ENCODE measurements around the gene RGS2.

RGS2 gene

DNA sequence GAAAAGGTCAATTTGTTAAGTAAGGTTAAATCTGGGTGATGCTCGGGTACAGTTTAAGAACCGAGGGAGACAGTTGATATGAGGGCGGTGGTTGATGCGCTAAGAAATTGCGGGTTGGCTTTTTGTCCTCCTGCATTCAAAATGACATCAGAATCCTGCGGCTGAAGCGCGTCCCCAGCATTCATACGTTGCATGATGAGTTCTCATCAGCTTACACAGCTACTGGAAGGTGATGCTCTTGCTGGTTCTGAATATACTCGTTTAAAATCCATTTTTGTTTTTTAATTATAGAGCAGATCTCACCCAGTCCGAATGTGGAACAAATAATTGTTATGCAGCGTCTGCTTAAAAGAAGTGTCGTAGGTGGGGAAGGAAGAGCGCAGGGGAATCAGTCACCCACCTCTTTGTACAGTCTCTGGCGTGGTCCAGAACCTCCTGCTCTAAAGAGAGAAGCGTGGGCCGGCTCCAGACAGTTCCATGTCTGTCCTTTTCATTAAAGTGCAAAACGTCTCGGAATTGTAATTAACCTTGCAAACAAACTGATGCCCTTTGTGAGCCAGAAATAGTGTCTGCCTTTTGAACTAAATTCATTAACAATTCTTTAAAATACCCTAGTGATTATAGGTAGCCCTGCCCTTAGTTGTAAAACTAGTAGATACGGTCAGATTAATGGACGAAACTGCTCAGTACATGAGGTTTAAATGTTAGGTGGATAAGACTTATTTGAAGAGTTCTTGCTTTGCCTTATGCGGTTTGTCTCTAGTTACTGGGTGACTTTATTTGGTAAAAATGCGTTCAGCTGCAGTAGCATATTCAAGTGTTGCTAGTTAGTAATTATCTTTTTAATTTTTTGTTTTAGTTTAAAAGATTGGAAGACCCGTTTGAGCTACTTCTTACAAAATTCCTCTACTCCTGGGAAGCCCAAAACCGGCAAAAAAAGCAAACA lies 741 bp downstream of the RGS2 start:
- H3K14ac ChIP-seq (ENCODE audit: low read length) = no peak overlapping the region
- H3K4me3 ChIP-seq (ENCODE audit: low read length in 2 of 2) = peak overlapping the region; percentile 91 to 98
- H3K27ac ChIP-seq (replicated peaks; ENCODE audit: low read length) = no peak overlapping the region
- H3K18ac ChIP-seq (ENCODE audit: low read length) = no peak overlapping the region
- H4K91ac ChIP-seq (ENCODE audit: low read depth, low read length, poor library complexity) = no peak overlapping the region
- H3K36me3 ChIP-seq (replicated peaks in 1 of 2; ENCODE audit: control insufficient read depth in 2 of 2, insufficient read depth in 2 of 2, low read length in 2 of 2) = peaks cover 0 to 19% of the 10 kb centered on the region in 2 donors
- no peak overlapping the region for H3K4ac ChIP-seq (ENCODE audit: low read length)
- no CpG with 5 or more reads among the region's 25 CpGs for WGBS, 2 donors (ENCODE audit: extremely low coverage in 2 of 2, insufficient read length in 2 of 2, insufficient replicate concordance in 1 of 2)
- peaks cover 0 to 3% (median 0%) of the 10 kb centered on the region in 3 experiments for H3K27me3 ChIP-seq (ENCODE audit: control insufficient read depth in 3 of 3, insufficient read depth in 3 of 3, low read depth in 1 of 3, low read length in 3 of 3)
- no peak overlapping the region for H2BK12ac ChIP-seq (ENCODE audit: low read length)
- H2BK120ac ChIP-seq (ENCODE audit: low read depth, low read length) = no peak overlapping the region
- H3K23ac ChIP-seq (ENCODE audit: low read depth, low read length, poor library complexity) = no peak overlapping the region
- H2AFZ ChIP-seq (ENCODE audit: low read length) = peak overlapping the region; percentile 93
- H3K79me1 ChIP-seq (ENCODE audit: low read depth, low read length) = no peaks in the 10 kb centered on the region
- H3K4me1 ChIP-seq (ENCODE audit: control insufficient read depth in 2 of 2, insufficient read depth in 1 of 2, low read depth in 1 of 2, low read length in 2 of 2) = peaks cover 1 to 2% of the 10 kb centered on the region in 2 donors
- no peak overlapping the region for H2BK5ac ChIP-seq (ENCODE audit: low read length)
- H4K8ac ChIP-seq (ENCODE audit: low read depth, low read length) = no peak overlapping the region
- no peak overlapping the region for H2AK5ac ChIP-seq (ENCODE audit: low read depth, low read length)
- H3K9ac ChIP-seq (ENCODE audit: low read depth, low read length, poor library complexity) = no peak overlapping the region
- no peaks in the 10 kb centered on the region for H3K9me3 ChIP-seq (replicated peaks in 1 of 2; ENCODE audit: control insufficient read depth in 2 of 2, insufficient read depth in 1 of 2, low read depth in 1 of 2, low read length in 2 of 2)
- H2BK15ac ChIP-seq (ENCODE audit: low read length) = no peak overlapping the region
- H3K4me2 ChIP-seq (ENCODE audit: insufficient read depth, low read length, poor library complexity, severe bottlenecking) = peak overlapping the region; percentile 70
- peak; percentile 8 for DNase-seq (ENCODE audit: low spot score)

DNA sequence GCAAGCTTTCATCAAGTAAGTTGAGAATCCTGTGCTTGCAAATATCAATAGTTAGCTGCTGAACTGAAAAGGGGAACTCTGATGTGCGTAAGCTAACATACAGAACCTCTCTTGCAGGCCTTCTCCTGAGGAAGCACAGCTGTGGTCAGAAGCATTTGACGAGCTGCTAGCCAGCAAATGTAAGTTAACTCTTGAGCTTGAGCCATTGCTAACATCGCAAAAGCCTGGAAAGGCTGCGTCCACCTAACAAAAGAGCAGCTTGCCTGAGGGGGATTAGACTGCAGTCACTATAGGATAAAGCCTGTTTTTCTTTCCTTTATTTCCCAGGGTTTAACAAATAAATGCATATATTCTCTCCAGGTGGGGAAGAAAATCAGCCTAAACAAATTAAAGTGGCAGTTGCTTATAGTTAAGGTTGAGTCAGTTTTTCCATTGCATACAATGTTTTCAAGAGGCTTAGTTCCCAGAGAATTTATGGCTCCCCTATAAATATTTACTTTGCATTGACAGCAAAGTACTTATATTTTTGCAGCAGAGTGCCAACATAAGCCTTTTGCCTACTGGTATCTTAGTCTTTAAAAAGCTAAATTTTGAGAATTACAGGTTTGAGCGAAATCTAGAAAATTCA lies 1.5 kb downstream of the RGS2 start:
- Histone ChIP-seq H3K4me2 (ENCODE audit: insufficient read depth, low read length, poor library complexity, severe bottlenecking) (no peak overlapping the region), H4K91ac (ENCODE audit: low read depth, low read length, poor library complexity) (no peak overlapping the region), H3K36me3 (replicated peaks in 1 of 2; ENCODE audit: control insufficient read depth in 2 of 2, insufficient read depth in 2 of 2, low read length in 2 of 2) (peaks cover 0 to 19% of the 10 kb centered on the region in 2 donors), H3K14ac (ENCODE audit: low read length) (no peak overlapping the region), H2BK15ac (ENCODE audit: low read length) (no peak overlapping the region), H2BK120ac (ENCODE audit: low read depth, low read length) (no peak overlapping the region), H3K18ac (ENCODE audit: low read length) (no peak overlapping the region), H2AFZ (ENCODE audit: low read length) (no peak overlapping the region), H3K4me1 (ENCODE audit: control insufficient read depth in 2 of 2, insufficient read depth in 1 of 2, low read depth in 1 of 2, low read length in 2 of 2) (peaks cover 1 to 2% of the 10 kb centered on the region in 2 donors), H2BK12ac (ENCODE audit: low read length) (no peak overlapping the region), H3K23ac (ENCODE audit: low read depth, low read length, poor library complexity) (no peak overlapping the region), H2AK5ac (ENCODE audit: low read depth, low read length) (no peak overlapping the region), H3K9me3 (replicated peaks in 1 of 2; ENCODE audit: control insufficient read depth in 2 of 2, insufficient read depth in 1 of 2, low read depth in 1 of 2, low read length in 2 of 2) (no peaks in the 10 kb centered on the region), H2BK5ac (ENCODE audit: low read length) (no peak overlapping the region), H3K79me1 (ENCODE audit: low read depth, low read length) (no peaks in the 10 kb centered on the region), H3K27me3 (ENCODE audit: control insufficient read depth in 3 of 3, insufficient read depth in 3 of 3, low read depth in 1 of 3, low read length in 3 of 3) (peaks cover 0 to 3% (median 0%) of the 10 kb centered on the region in 3 experiments), H3K4ac (ENCODE audit: low read length) (no peak overlapping the region), H3K27ac (replicated peaks; ENCODE audit: low read length) (no peak overlapping the region), H4K8ac (ENCODE audit: low read depth, low read length) (no peak overlapping the region), H3K4me3 (ENCODE audit: low read length in 2 of 2) (no peak overlapping the region), H3K9ac (ENCODE audit: low read depth, low read length, poor library complexity) (no peak overlapping the region)
- WGBS, 2 donors (ENCODE audit: extremely low coverage in 2 of 2, insufficient read length in 2 of 2, insufficient replicate concordance in 1 of 2) = no CpG with 5 or more reads among the region's 5 CpGs
- peak; percentile 53 for DNase-seq (ENCODE audit: low spot score)

DNA sequence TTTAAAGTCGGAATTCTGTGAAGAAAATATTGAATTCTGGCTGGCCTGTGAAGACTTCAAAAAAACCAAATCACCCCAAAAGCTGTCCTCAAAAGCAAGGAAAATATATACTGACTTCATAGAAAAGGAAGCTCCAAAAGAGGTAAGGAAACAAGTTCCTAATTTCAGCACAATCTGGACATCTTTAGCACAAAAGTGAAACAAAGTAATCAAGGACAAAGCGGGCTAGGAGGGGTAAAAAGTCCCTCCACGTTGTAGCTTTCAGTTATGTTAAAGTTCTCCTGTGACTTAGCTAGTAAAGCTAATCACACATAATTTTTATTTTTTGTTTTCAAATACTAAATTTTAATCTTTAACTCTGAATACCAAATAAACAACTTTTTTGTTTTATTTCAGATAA lies 2.2 kb downstream of the RGS2 start:
- no peak overlapping the region for H3K18ac ChIP-seq (ENCODE audit: low read length)
- no peak overlapping the region for H2BK15ac ChIP-seq (ENCODE audit: low read length)
- no CpG with 5 or more reads among the region's 3 CpGs for WGBS, 2 donors (ENCODE audit: extremely low coverage in 2 of 2, insufficient read length in 2 of 2, insufficient replicate concordance in 1 of 2)
- no peak overlapping the region for H4K8ac ChIP-seq (ENCODE audit: low read depth, low read length)
- no peak overlapping the region for H4K91ac ChIP-seq (ENCODE audit: low read depth, low read length, poor library complexity)
- H2AK5ac ChIP-seq (ENCODE audit: low read depth, low read length) = no peak overlapping the region
- no peak for DNase-seq (ENCODE audit: low spot score)
- no peak overlapping the region for H3K23ac ChIP-seq (ENCODE audit: low read depth, low read length, poor library complexity)
- no peak overlapping the region for H2BK5ac ChIP-seq (ENCODE audit: low read length)
- no peak overlapping the region for H3K27ac ChIP-seq (replicated peaks; ENCODE audit: low read length)
- H3K4ac ChIP-seq (ENCODE audit: low read length) = no peak overlapping the region
- no peak overlapping the region for H2BK12ac ChIP-seq (ENCODE audit: low read length)
- H3K79me1 ChIP-seq (ENCODE audit: low read depth, low read length) = no peaks in the 10 kb centered on the region
- no peak overlapping the region for H2AFZ ChIP-seq (ENCODE audit: low read length)
- H3K14ac ChIP-seq (ENCODE audit: low read length) = no peak overlapping the region
- peaks cover 1 to 2% of the 10 kb centered on the region in 2 donors for H3K4me1 ChIP-seq (ENCODE audit: control insufficient read depth in 2 of 2, insufficient read depth in 1 of 2, low read depth in 1 of 2, low read length in 2 of 2)
- no peak overlapping the region for H3K9ac ChIP-seq (ENCODE audit: low read depth, low read length, poor library complexity)
- no peak overlapping the region for H3K4me3 ChIP-seq (ENCODE audit: low read length in 2 of 2)
- H3K27me3 ChIP-seq (ENCODE audit: control insufficient read depth in 3 of 3, insufficient read depth in 3 of 3, low read depth in 1 of 3, low read length in 3 of 3) = peaks cover 0 to 3% (median 0%) of the 10 kb centered on the region in 3 experiments
- H3K4me2 ChIP-seq (ENCODE audit: insufficient read depth, low read length, poor library complexity, severe bottlenecking) = no peak overlapping the region
- H3K9me3 ChIP-seq (replicated peaks in 1 of 2; ENCODE audit: control insufficient read depth in 2 of 2, insufficient read depth in 1 of 2, low read depth in 1 of 2, low read length in 2 of 2) = no peaks in the 10 kb centered on the region
- H3K36me3 ChIP-seq (replicated peaks in 1 of 2; ENCODE audit: control insufficient read depth in 2 of 2, insufficient read depth in 2 of 2, low read length in 2 of 2) = peaks cover 0 to 19% of the 10 kb centered on the region in 2 donors
- H2BK120ac ChIP-seq (ENCODE audit: low read depth, low read length) = no peak overlapping the region

All from neuronal stem cell (in vitro differentiated cells).